KG1 (cell line): ENCODE results near the gene BOD1L2.

Source experiments
- DNase-seq: peaks from one replicate; lab custom pipeline; 2025; lab: John Stamatoyannopoulos, UW

BOD1L2 gene

GRCh38 chr18:57146956-57147636 is at the start of gene BOD1L2:
BOD1L2 (plus strand) TSS chr18:57147087; CDS start chr18:57147313, 226 bp downstream.
- no peak for DNase-seq

DNA sequence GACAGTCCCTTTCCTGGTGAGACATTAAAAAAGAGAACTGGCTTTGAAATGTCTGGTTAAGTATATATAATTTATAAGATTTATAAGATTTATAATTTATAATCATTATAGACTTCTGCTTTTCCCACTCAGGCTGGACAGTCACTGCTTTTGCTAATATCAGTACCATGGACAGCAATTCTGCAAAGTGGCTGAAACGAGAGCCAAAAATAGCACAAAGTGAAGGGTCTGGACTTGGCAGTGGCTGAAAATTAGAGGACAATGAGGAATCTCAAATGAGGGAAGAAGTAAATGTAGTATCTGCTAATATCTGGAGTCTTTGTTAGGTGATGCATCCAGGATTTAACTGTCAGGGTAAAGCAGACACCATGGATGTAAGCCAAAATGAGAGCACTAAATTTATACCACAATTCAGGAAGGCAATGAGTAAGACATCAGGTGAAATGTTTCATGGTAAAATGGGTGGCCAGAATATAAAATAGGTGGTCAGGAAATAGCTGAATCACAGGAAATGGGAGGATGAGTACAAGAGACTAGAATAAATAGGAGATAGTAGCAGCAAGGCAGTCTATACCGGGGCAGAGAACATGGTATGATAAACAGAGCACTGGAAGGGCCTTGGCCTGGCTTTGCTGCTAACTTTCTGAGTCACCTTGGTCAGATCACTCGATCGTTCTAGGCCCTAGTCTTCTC is 39.6 kb upstream of the BOD1L2 start:
- DNase-seq, result no peak

DNA sequence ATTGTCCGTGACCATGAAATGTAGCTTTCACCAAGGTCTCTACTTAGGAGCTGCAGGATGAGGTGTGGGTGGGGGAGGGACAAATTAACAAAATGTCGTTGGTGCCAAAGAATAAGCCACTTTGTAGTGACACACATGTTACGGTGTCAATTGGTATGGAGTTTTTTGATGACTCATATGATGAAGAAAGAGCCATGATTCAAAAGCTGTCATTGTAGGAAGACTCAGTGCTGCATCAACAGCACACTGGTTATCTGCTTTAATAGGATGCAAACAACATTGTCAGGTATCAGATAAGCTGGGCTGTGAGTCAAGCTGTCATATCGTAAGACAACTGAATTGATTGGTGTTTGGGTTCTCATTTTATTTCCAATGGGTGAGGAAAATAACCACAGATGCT is 36.6 kb upstream of the BOD1L2 start:
- DNase-seq, result no peak

DNA sequence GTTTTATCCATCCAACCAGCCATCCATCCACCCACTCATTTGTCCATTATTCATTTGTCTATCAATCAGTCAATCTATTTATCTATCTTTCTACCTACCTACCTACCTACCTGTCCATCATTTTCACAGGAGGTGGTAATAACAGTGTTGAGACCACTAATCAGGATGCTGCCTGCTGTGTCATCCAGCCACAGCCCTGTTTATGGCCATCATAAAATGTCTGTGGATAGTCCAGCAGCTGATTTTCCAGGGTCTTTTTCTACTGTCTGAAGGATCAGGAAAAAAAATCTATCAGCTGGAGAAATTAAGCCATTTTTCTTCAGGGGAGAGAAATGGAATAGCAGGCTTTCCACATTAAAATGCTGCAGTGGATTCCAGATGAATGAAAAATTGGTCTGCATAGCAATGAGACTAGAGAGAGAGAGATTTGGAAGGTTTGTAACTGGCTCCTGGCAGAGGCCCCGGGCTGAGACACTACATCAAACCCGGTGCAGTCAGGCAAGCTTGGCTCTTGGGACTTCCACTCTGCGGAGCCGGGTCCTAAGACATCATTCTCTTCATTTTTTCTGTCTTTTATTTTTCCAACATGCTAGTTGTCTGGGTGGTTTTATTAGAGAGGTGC is 33.0 kb upstream of the BOD1L2 start:
- DNase-seq, result no peak

GRCh38 chr18:57116598-57117132 is 30.2 kb upstream of the BOD1L2 start:
- DNase-seq, result no peak

- no peak for DNase-seq
Measured at GRCh38 chr18:57121542-57122112, 25.3 kb upstream of the BOD1L2 start.

- DNase-seq, result no peak
Measured at GRCh38 chr18:57122936-57123510, 23.9 kb upstream of the BOD1L2 start.

- no peak for DNase-seq
Measured at GRCh38 chr18:57125627-57126026, 21.3 kb upstream of the BOD1L2 start.

DNA sequence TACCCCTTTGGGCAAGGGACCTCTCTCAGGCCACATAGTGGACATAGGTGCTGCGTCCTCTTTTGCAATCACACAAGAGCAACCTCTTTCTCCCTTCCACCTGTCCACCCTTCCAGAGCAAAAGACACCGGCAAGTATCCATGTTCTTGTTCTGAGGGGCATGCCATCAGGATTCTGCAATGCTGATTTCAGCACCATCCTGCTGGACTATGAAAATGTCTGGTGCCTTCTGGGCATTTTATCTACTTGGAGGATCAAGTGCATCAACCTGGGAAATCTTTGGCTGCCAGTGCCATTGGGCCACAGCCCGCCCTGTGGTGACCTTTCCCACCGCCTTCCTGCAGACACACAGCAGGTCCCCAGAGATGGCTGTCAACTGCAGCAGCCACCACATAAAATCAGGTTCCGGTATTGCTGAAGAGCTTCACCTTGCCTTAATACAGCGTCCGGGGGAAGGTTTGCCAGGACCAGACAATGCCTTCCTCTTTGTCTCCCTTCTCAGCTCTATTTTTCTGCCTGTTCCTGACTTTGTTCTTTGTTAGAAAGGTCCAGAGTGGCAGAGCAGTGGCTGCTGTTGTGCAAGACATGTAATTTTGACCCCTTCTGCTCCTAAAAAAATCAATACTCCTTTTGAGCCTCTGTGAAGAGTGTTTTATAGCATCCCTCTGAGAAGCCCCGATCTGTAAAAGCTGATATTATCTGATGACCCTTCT is 18.5 kb upstream of the BOD1L2 start:
- no peak for DNase-seq

DNA sequence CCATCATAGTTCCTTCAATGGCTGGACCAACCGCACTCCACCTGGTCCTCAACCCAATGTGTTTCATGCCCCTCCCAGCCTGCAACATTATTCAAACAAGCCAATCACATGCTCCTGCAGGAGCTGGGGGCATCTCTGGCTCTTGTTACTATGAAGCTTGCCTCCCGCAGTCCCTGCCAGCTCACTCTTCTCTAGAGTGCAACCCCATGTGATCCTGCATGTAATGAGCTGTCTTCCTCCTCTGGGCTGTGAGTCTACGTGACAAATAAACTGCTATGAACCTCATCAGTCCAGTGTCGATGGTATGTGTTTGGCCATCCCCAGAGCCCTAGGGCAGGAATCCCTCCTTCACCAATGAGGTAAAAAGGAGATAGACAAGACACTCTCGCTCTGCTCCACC is 15.8 kb upstream of the BOD1L2 start:
- DNase-seq, result no peak

DNA sequence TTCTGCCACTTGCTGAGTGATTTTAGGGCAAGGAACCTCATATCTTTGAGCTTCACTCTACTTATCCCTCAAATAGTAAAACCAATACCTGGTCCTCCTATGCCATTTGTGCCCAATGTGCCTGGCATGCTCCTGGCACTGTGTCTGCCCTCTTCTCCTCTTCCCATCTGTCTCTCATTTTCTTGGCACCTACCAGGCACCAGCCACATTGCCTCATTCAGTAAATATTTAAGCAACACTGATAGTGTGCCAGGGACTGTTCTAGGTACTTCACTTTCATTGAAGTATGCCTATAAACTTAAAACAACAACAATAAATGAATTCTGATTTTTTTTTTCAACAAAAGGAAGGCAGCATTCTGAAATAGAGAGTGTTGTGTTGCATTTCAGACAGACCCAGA is 15.1 kb upstream of the BOD1L2 start:
- DNase-seq, result no peak

DNA sequence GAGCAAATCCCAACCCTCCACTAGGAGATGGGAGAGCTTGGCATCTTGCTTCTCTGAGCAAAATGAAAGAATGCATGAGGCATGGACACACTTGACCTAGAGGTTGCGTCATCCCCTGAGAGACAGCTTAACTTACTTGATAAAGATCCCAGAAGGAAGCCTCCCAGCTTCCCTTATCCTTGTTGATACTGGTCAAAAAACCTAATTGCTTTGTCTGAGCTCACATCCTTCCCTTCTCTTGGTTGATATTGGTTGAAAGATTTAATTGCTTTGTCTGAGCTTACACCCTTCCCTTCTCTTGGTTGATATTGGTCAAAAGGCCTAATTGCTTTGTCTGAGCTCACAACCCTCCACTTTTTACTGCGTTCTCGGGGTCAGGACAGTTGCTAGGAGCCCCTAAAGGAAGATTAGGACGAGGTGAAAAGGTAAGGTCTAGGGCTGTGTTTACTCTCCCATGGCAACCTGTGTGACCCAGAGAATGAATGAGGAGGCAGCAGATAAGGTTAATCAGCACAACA is 12.2 kb upstream of the BOD1L2 start:
- DNase-seq, result no peak

DNA sequence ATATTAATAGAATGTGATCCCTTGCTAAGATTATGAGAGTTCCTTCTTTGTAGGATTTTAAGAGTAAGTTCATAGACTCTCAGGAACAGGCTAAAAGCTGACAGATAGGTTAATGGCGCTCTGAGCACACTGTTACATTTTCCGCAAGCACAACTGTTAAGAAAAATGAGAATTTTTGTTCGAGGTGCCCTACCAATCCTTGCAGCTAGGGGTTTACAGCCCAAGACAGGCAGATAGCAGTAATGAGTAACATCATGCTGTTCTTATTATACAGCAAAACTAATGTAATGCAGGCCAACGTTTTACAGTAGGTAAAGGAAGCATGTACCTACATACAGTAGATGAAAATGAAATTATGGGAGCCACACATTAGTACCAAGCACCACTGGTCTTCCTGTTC is 11.2 kb upstream of the BOD1L2 start:
- no peak for DNase-seq

- DNase-seq, result no peak
Measured at GRCh38 chr18:57137847-57138246, 9.0 kb upstream of the BOD1L2 start.

GRCh38 chr18:57141208-57142129 is 5.4 kb upstream of the BOD1L2 start:
- no peak for DNase-seq

DNA sequence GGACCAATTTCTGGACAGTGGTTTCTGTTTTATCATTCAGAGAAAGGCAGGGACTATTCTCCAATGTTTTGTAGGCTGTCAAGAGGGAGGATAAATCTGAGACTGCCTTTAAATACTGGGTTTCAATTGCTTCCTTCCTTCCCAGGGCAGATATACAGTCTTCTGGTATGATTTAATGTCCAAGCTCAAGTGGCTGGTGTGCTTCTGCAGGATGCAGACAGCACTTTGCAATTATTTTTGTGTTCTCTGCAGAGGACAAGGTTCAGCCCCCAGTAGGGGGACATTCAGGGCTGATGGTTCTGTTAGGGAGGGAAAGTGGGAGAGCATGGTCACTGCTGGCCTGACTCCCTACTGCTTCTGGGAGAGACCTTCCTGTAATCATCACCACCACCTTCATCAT is 4.6 kb upstream of the BOD1L2 start:
- DNase-seq, result no peak

DNA sequence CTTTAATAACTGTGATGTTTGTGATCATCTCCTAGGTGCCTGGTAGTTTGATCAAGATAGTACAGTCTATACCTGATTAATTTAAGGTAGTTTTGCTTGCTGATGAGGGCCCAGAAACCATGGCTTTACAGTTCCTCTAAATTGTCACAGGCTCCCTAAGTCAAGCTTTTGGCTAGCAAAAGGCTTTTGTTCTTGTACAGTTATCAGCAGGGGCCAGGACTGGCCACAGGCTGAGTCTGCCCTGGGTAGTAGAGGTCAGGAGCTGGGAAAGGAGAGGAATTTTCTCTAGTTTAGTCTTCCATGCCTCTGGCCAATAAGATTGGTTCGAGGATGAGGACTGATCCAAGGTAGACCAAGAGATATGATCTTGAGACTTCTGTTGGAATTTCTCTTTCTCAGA is 3.6 kb upstream of the BOD1L2 start:
- DNase-seq, result no peak

DNA sequence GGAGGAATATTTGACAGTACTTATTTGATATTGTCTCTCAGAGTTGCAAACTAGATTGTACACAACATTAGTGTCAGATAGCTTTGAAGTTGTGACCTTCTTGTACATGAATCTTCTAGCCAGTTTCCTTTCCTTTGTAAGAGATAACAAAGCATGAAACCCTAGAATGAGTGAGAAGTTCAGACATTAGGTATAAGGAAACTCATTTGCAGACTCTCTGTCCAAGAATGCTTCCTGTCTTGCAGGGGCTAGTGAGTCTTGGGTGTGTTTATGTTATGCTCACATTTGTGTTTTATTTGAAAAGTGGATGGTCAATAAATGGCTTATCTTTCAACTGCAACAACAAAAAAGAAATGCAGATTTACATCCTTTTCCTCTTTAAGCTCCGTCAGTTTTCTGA is 1.4 kb downstream of the BOD1L2 start:
- no peak for DNase-seq

DNA sequence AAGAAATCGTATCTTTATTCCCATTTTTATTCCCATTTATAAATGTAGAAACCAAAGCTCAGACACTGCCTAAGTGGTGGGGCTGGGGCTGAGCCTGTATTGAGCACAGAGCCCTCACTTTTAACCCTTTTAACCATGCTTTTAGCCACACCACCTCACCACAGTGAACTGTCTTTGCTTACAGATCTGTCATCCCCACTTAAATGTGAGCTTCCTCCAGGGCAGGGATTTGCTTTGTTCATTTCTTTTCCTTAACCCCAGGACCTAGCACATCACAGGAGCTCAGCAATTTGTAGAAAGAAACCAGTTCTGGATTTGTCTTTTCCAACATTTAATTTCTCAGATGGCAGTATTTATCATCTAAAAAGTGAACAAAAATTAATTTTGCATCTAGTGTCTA is 2.2 kb downstream of the BOD1L2 start:
- no peak for DNase-seq

- DNase-seq, result no peak
Measured at GRCh38 chr18:57149531-57149930, 2.6 kb downstream of the BOD1L2 start.
